Chondrocyte (in vitro differentiated cells): ENCODE data around the gene PHF10. TPM values are rescaled to one million over a fixed set of nuclear protein-coding genes. Genes with fewer than 3 reads are reported as not detected.
A peak's percentile ranks its signal among the peaks of the same experiment; 100 is the strongest.

Experiments used
- DNase-seq: peaks from one replicate; pipeline ENCODE4 v3.0.0; 2021; ENCODE audit warnings: mixed read lengths, low spot score
- H3K27ac Mint-ChIP-seq: one replicate; pipeline ENCODE4 v1.8.0; 2021; ENCODE audit warnings: mild to moderate bottlenecking, moderate library complexity, mixed read lengths; ENCODE audit not compliant: unreplicated experiment
- H3K27me3 Mint-ChIP-seq: 2 replicates; pipeline ENCODE4 v1.8.0; 2021; ENCODE audit warnings: low read depth, mixed read lengths
- H3K36me3 Mint-ChIP-seq: 2 replicates; pipeline ENCODE4 v1.8.0; 2021; ENCODE audit warnings: low read depth, mixed read lengths
- H3K4me1 Mint-ChIP-seq: 2 replicates; pipeline ENCODE4 v1.8.0; 2021; ENCODE audit warnings: low read depth, mild to moderate bottlenecking, mixed read lengths
- H3K4me3 Mint-ChIP-seq: one replicate; pipeline ENCODE4 v1.8.0; 2021; ENCODE audit warnings: mild to moderate bottlenecking, moderate library complexity, mixed read lengths; ENCODE audit not compliant: unreplicated experiment
- H3K9me3 Mint-ChIP-seq: 2 replicates; pipeline ENCODE4 v1.8.0; 2021; ENCODE audit warnings: low read depth, mixed read lengths
- total RNA-seq: library from RNA; stranded (reverse); gene quantifications from 3 replicates; pipeline ENCODE4 v1.2.1, GENCODE V29; 2021
- TF ChIP-seq, protein P1 (sequence below): fragments of 200-600 bp; sonication (generic); IDR thresholded peaks from 2 replicates; pipeline ENCODE4 v1.5.0; 2021; ENCODE audit warnings: antibody characterized with exemption, mild to moderate bottlenecking, moderate library complexity

PHF10 gene
- total RNA-seq, 1 donor from 2014 or later: 53.2 TPM

DNA sequence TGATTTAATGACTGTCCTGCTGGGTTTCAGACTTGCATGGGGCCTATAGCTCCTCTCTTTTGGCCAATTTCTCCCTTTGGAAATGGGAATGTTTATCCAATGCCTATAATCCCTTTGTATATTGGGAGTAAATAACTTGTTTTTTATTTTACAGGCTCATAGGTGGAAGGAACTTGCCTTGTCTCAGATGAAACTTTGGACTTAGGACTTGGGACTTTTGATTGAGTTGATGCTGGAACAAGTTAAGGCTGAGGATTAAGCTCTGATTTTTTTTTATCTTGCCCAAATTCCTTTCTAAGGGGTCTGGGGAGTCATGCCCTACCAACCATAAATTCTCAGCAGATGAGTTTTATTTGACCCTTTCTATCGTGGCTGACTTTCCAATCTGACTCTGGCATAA, 46.0 kb downstream of the PHF10 start:
- TF ChIP-seq, protein P1, sequence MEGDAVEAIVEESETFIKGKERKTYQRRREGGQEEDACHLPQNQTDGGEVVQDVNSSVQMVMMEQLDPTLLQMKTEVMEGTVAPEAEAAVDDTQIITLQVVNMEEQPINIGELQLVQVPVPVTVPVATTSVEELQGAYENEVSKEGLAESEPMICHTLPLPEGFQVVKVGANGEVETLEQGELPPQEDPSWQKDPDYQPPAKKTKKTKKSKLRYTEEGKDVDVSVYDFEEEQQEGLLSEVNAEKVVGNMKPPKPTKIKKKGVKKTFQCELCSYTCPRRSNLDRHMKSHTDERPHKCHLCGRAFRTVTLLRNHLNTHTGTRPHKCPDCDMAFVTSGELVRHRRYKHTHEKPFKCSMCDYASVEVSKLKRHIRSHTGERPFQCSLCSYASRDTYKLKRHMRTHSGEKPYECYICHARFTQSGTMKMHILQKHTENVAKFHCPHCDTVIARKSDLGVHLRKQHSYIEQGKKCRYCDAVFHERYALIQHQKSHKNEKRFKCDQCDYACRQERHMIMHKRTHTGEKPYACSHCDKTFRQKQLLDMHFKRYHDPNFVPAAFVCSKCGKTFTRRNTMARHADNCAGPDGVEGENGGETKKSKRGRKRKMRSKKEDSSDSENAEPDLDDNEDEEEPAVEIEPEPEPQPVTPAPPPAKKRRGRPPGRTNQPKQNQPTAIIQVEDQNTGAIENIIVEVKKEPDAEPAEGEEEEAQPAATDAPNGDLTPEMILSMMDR: no peak
- H3K36me3 Mint-ChIP-seq: peaks cover 28% of the 10 kb centered on the region
- no peaks in the 10 kb centered on the region for H3K27me3 Mint-ChIP-seq
- peaks cover 18% of the 10 kb centered on the region for H3K9me3 Mint-ChIP-seq
- no peak for DNase-seq
- no peaks in the 10 kb centered on the region for H3K4me1 Mint-ChIP-seq
- H3K27ac Mint-ChIP-seq: no peak overlapping the region
- H3K4me3 Mint-ChIP-seq: no peak overlapping the region

DNA sequence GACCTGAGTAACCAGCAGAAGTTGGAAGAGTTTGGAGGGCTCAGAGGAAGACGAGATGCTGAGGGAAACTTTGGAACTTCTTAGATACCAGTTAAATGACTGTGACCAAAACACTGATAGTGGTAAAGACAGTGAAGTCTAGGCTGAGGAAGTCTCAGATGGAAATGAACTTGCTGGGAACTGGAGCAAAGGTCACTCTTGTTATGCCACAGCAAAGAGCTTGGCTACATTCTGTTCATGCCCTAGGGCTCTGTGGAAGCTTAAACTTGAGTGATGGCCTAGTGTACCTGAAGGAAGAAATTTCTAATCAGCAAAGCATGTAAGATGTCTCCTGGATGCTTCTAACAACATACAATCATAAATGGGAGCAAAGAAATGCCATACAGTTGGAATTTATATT, 47.2 kb downstream of the PHF10 start:
- Mint-ChIP-seq H3K4me3 (no peak overlapping the region), H3K4me1 (no peaks in the 10 kb centered on the region), H3K36me3 (peaks cover 24% of the 10 kb centered on the region), H3K9me3 (peaks cover 18% of the 10 kb centered on the region), H3K27ac (no peak overlapping the region), H3K27me3 (no peaks in the 10 kb centered on the region)
- TF ChIP-seq, protein P1: no peak
- no peak for DNase-seq

DNA sequence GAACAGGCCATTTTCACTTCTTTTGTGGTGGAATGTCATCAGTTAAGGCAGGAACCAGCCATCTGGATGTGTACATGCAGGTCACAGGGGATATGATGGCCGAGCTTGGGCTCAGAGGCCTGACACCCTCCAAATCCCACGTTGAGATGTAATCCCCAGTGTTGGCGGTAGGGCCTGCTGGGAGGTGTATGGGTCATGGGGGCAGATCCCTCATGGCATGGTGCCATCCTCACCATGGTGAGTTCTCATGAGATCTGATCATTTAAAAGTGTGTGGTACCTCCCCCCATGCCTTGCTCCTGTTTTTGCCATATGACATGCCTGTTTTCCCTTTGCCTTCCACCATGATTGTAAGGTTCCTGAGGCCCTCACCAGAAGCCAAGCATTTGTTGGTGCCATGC, 49.3 kb downstream of the PHF10 start:
- H3K27ac Mint-ChIP-seq: no peak overlapping the region
- H3K4me1 Mint-ChIP-seq: peaks cover 1% of the 10 kb centered on the region

DNA sequence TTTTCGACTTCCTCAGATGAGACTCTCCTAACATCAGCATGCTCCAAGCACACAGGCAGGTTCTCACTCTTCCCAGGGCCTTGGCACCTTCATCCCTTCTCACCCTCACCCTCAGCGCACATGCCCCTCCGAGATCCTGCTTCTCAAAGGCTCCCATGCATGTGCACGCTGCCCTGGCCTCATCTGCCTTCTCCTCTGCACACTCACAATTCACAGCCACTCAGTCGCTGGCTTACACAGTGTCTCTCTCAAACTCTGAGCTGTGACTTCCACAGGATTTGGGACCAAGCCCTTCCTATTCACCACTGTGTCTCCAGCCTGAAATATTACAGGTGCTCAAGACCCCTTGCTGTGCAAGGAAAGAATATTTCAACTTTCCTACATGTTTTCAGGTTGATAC, 52.7 kb downstream of the PHF10 start:
- H3K27ac Mint-ChIP-seq: no peak overlapping the region
- peaks cover 18% of the 10 kb centered on the region for H3K36me3 Mint-ChIP-seq
- TF ChIP-seq, protein P1: no peak
- DNase-seq: no peak
- peaks cover 4% of the 10 kb centered on the region for H3K4me1 Mint-ChIP-seq
- no peak overlapping the region for H3K4me3 Mint-ChIP-seq
- H3K9me3 Mint-ChIP-seq: peaks cover 3% of the 10 kb centered on the region
- H3K27me3 Mint-ChIP-seq: no peaks in the 10 kb centered on the region

More for the DNA sequence above, 49.3 kb downstream of the PHF10 start:
- TF ChIP-seq, protein P1: no peak
- Mint-ChIP-seq H3K9me3 (peaks cover 5% of the 10 kb centered on the region), H3K36me3 (peaks cover 18% of the 10 kb centered on the region), H3K4me3 (no peak overlapping the region), H3K27me3 (no peaks in the 10 kb centered on the region)
- no peak for DNase-seq

DNA sequence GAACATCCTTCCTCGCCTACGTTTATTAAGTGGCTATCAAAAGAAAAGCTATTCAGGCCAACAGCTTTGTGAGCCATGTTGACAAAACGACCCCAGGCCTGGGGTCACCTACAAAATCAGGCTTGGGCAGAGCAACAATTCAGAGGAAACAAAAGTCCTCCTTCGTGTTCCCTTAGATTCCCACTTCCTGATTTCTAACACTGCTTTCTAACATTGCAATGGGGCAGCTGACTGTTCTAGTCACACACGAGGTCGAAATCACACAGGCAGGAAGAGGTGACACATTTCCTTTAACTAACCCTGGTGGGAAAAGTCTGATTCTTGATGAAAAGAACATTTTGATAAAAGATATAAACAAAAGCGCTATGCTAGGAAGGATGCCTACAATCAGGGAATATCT, 54.4 kb downstream of the PHF10 start:
- H3K36me3 Mint-ChIP-seq: peaks cover 22% of the 10 kb centered on the region
- peaks cover 4% of the 10 kb centered on the region for H3K4me1 Mint-ChIP-seq
- H3K27me3 Mint-ChIP-seq: no peaks in the 10 kb centered on the region
- DNase-seq: no peak
- H3K4me3 Mint-ChIP-seq: no peak overlapping the region
- TF ChIP-seq, protein P1: no peak
- peak overlapping the region; percentile 68 for H3K27ac Mint-ChIP-seq
- peaks cover 3% of the 10 kb centered on the region for H3K9me3 Mint-ChIP-seq
